GM19372 (cell line): ENCODE measurements around the gene RMC1.
A peak's percentile ranks its signal among the peaks of the same experiment; 100 is the strongest.
"Not testable (repeated sequence)": the region's sequence is repeated elsewhere in the genome, so short reads cannot be mapped to it uniquely, and the experiment has no call there.

Experiments
- ATAC-seq: cut with Tn5 transposase; IDR thresholded peaks from one replicate; pipeline ENCODE4 v1.9.1; 2021; ENCODE audit warnings: mild to moderate bottlenecking, low read depth, moderate library complexity; ENCODE audit not compliant: unreplicated experiment

RMC1 gene

GRCh38 chr18:23495723-23496440 is 7.4 kb upstream of the RMC1 start:
- no peak for ATAC-seq

- ATAC-seq, result no peak
Measured at GRCh38 chr18:23498117-23498516, 5.2 kb upstream of the RMC1 start.

- ATAC-seq, result peak; percentile 27
Measured at GRCh38 chr18:23498877-23499276, 4.4 kb upstream of the RMC1 start.

GRCh38 chr18:23499291-23499781 is 4.0 kb upstream of the RMC1 start:
- no peak for ATAC-seq

- no peak for ATAC-seq
Measured at GRCh38 chr18:23501626-23502025, 1.7 kb upstream of the RMC1 start.

- ATAC-seq, result no peak
Measured at GRCh38 chr18:23502516-23503037, 734 bp upstream of the RMC1 start.

- no peak for ATAC-seq
Measured at GRCh38 chr18:23503963-23504344, 643 bp downstream of the RMC1 start.

GRCh38 chr18:23504720-23505119 is 1.4 kb downstream of the RMC1 start:
- peak; percentile 41 for ATAC-seq

- ATAC-seq, result no peak
Measured at GRCh38 chr18:23506393-23506792, 3.1 kb downstream of the RMC1 start.

- ATAC-seq, result not testable (repeated sequence)
Measured at GRCh38 chr18:23510923-23511322, 7.6 kb downstream of the RMC1 start.

- ATAC-seq, result not testable (repeated sequence)
Measured at GRCh38 chr18:23512216-23512615, 8.9 kb downstream of the RMC1 start.

- ATAC-seq, result no peak
Measured at GRCh38 chr18:23512641-23513040, 9.3 kb downstream of the RMC1 start.

GRCh38 chr18:23515911-23516546 is 12.7 kb downstream of the RMC1 start:
- peak; percentile 91 for ATAC-seq

- ATAC-seq, result no peak
Measured at GRCh38 chr18:23519734-23520133, 16.4 kb downstream of the RMC1 start.

GRCh38 chr18:23521271-23521670 is 18.0 kb downstream of the RMC1 start:
- no peak for ATAC-seq

- no peak for ATAC-seq
Measured at GRCh38 chr18:23521907-23522306, 18.6 kb downstream of the RMC1 start.

GRCh38 chr18:23523429-23524212 is 20.3 kb downstream of the RMC1 start:
- no peak for ATAC-seq

- ATAC-seq, result no peak
Measured at GRCh38 chr18:23524213-23524707, 20.9 kb downstream of the RMC1 start.

GRCh38 chr18:23526501-23527063 is 23.3 kb downstream of the RMC1 start:
- ATAC-seq, result no peak
